ENCODE measurements around the gene OXA1L. TPM values are rescaled to one million over a fixed set of nuclear protein-coding genes. Genes with fewer than 3 reads are reported as not detected.
"Not testable (repeated sequence)": the region's sequence is repeated elsewhere in the genome, so short reads cannot be mapped to it uniquely, and the experiment has no call there.

OXA1L gene
- 77.7 TPM for total RNA-seq
- long read RNA-seq, transcript OXA1L-201 (10 exons, 1,719 nt) = major isoform, 391 of 481 reads
- long read RNA-seq, partial matches to known transcripts = 32 of 481 reads
- long read RNA-seq, other reads (novel, unspliced or antisense) = 58 of 481 reads

DNA sequence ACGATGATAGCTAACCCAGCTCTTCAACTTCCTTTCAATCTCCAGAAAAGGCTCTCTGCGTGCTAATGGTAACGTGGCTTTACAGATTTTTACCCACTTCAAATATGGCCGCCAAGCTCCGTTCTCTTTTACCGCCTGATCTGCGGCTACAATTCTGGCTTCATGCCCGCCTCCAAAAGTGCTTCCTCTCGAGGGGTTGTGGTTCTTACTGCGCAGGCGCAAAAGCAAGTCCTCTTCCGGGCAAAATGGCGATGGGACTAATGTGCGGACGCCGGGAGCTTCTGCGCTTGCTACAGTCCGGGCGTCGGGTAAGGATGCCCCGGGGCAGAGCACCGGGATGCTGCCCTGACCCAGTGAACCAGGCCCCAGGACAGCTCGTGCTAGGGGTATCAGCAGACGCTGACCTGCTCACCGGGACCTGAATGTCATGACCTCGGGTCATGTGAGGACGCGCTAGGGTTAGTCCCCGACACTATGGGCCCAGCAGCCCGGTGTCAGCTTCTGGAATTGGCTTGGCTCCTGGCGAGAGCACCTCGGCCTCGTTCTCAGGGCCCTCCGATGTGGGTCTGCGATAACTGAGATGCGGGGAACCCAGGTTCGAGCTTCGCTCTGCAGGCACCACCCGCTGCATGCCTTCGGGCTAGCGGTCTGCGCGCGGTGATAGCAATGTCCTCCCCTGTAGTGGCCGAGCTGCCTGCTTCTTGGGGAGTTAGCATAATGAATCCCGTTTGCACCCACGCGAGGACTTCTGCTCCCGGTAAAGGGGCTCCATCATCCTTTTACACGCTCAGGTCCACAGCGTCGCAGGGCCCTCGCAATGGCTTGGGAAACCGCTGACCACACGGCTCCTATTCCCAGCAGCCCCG lies at the start of gene OXA1L:
Gene OXA1L, plus strand, starts transcription at position 232 of the 866 bp plus-strand sequence. Its CDS starts 14 bp downstream, at position 246.
- peak; percentile 97 for DNase-seq (ENCODE audit: low spot score)

DNA sequence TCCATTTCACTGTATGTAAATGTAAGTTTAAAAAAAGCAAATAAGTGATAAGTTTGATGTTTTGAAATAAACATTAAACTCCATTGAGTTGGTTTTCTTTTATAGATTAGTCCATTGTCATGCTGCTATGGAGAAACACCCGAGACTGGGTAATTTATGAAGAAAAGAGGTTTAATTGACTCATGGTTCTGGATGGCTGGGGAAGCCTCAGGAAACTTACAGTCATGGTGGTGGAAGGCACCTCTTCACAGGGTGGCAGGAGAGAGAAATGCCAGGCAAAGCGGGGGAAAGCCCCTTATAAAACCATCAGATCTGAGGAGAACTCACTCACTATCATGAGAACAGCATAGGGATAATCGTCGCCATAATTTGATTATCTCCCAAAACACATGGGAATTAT lies 48.4 kb upstream of the OXA1L start:
- DNase-seq (ENCODE audit: low spot score) = no peak

DNA sequence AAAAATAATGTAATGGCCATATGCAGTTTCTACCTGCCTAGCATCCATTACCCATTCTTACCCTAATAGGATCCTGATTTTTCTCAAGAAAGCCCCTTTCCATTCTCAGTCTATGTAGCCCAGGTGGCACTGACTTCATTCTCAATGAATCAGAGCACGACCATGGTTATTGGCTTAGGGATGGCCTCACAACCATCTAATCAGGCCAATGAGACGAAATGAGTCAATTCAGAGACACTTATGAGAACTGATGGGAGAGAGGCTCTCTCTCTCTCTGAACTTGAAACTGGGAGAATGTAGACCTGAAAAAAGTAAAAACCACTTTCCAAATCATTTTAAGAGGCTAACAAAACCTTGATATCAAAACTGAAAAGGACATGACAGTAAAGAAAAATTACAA lies 45.3 kb upstream of the OXA1L start:
- DNase-seq (ENCODE audit: low spot score) = no peak

DNA sequence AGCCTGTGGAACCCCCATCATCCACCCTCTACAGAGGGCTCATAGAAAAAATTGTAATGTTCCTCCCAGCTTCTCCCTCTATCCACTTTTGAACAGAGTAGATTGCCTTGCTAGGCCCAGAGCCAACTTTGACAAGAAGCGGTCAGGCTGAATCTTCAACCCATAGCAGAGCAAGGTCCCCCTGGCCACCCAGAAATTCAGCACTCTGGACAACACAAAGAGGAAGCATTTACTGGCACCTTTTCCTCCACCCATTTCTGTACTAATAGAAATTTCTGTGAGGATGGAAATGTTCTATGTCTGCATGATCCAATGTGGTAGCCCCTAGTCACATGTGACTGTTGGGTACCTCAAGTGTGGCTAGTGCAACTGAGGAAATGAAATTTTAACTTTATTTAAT lies 42.7 kb upstream of the OXA1L start:
- no peak for DNase-seq (ENCODE audit: low spot score)

DNA sequence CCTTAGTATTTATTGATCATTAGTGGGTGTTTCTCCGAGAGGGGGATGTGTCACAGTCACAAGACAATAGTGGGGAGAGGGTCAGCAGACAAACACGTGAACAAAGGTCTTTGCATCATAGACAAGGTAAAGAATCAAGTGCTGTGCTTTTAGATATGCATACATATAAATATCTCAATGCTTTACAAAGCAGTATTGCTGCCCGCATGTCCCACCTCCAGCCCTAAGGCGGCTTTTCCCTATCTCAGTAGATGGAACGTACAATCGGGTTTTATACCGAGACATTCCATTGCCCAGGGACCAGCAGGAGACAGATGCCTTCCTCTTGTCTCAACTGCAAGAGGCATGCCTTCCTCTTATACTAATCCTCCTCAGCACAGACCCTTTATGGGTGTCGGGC lies 41.6 kb upstream of the OXA1L start:
- DNase-seq (ENCODE audit: low spot score) = not testable (repeated sequence)

DNA sequence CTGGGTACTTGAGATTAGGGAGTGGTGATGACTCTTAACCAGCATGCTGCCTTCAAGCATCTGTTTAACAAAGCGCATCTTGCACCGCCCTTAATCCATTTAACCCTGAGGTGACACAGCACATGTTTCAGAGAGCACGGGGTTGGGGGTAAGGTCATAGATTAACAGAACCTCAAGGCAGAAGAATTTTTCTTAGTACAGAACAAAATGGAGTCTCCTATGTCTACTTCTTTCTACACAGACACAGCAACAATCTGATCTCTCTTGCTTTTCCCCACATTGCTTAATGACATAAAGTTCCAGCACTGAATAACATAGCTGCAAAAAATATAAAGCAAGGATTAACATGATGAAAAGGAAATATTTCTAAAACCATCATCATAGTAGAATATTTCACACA lies 41.1 kb upstream of the OXA1L start:
- not testable (repeated sequence) for DNase-seq (ENCODE audit: low spot score)

DNA sequence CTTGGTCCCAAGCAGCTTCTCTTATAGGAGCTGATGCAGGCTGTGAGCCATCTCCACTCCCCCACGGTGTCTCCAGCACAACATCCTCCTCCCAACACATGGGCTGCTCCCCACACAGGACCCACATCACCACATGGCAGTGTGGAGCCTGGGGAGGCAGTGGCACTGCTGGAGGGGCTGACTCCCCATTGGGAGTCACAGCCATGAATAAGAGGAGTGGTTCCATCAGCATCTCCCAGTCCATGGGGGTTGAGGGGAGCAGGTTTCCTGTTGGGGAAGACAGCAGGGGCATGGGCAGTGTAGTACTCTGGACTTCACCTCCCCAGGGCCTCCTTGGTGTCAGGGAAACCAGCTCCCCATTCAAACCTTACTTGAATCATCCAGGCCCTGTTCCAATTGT lies 40.5 kb upstream of the OXA1L start:
- DNase-seq (ENCODE audit: low spot score) = no peak

DNA sequence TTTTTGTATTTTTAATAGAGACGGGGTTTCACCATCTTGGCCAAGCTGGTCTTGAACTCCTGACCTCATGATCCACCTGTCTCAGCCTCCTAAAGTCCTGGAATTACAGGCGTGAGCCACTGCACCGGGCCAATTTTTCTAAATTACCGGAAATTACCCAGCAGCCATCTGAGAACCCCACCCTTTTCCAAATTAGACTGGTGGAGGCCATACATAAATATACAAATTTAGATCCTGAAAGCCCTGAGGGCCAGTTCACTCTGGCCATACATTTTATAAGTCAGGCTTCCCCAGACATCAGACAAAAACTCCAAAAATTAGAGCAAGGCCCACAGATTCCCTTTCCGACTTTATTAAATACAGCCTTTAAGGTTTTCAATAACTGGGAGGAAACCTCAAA lies 34.4 kb upstream of the OXA1L start:
- not testable (repeated sequence) for DNase-seq (ENCODE audit: low spot score)

DNA sequence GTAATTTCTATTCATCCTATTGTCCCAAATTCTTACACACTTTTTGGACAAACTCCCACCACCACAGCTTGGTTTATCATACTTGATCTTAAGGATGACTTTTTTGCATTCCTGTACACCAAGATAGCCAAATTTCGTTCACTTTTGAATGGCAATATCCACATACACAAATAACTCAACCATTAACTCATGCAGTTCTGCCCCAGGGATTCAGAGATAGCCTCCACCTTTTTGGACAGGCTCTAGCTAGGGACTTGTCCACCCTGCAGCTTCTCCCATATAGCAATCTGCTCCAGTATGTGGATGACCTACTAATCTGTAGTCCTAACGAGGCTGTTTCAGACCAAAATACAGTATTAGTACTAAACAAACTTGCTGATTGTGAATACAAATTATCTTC lies 32.7 kb upstream of the OXA1L start:
- no peak for DNase-seq (ENCODE audit: low spot score)

DNA sequence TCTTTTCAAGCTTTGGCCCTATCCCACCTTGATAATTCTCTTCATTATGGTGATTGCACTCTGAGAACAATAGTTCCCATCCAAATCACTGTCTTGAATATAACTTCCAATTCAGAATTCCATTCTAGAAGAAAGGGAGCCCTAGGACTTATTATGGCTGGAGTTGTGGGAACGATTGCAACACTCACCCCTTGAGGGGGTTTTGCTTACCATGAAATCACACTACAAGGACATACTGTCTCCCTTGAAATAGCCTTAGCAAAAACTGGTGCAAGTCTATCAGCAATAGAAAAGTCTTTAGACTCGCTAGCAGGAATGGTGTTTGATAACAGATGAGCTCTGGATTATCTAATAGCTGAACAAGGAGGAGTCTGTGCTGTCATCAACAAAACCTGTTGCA lies 31.4 kb upstream of the OXA1L start:
- DNase-seq (ENCODE audit: low spot score) = no peak

DNA sequence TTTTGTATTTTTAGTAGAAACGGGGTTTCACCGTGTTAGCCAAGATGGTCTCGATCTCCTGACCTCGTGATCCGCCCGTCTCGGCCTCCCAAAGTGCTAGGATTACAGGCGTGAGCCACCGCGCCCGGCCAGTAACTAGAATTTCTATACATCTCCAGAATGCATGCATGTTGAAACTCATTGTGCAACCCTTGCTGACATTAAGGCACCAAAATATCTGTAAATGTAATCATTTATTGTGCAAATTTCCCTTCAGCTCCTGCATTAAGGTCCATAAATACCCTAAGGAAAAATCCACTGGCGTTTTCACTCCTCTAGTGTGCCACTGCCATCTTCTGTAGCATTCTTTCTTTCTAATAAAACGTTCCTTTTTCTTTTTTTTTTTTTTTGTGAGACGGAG lies 30.1 kb upstream of the OXA1L start:
- DNase-seq (ENCODE audit: low spot score) = not testable (repeated sequence)

DNA sequence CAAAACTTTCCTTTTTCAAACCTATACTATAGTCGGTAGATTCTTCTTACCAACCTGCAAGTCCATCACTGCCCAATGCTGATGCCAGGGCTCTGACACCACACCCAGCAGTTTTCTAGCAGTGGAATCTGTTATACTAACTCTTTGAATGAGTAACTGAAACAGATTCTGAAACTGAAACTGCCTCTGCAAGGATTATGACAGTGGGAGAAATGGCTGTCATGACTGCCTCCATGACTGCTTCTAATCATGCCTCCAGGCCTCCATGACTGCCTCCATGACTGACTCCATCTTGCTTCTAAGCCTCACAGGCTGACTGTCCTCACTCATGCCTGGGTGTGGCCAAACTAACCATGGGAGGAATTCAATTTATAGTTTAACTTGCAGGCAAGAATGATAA lies 29.4 kb upstream of the OXA1L start:
- no peak for DNase-seq (ENCODE audit: low spot score)

DNA sequence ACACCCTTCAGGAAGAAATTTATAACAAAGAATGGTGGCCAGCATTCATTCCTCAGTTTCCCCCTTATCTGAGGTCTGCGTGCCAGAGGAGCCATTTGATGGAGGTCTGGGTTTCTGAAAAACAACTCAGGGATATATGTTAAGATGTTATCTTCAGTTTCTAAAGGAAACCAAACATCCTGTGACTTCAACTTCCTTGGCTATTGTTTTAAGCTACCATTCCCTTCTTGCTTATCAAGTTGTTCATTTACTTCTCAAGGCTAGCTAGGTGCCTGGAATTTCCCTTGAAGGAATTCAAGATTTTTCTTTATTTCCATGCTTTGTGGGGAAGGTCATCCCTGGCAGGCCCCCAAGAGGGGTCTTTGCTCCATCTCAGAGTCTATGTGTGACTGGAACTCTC lies 27.1 kb upstream of the OXA1L start:
- no peak for DNase-seq (ENCODE audit: low spot score)

DNA sequence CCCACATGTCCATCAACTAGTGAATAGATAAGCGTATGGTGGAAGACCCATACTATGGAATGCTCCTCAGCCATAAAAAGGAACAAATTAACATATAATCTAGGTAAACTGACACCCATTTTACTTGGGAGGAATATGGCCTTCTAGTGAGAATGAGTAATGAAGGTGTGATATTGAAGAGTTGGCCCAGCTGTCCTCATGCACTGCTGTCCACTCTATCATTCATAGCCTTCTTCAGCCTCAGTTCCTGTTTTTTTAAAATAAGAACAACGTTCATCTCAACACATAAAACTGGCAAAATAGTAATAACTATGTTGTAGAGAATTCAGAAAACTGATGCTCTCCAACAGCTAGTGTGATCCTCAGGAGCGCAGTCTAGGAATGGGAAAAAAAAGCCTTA lies 26.5 kb upstream of the OXA1L start:
- DNase-seq (ENCODE audit: low spot score) = no peak

DNA sequence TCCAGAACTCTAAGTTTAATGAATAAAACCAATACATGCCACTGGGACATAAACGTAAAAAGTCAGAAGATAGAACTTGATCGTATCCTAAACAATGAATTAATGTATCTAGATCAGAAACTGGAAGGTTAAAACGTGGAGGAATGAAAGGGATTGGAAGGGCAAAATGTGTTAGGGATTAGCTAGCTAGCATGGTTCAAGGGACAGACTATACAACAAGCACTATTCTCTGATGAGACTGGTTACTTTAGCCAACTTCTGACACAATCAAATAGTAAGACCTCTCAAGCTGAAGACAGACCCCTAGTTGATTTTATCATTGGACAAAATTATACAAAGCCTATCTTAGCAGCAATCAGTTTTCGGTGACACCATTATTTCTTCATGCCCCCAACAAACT lies 18.7 kb upstream of the OXA1L start:
- DNase-seq (ENCODE audit: low spot score) = no peak

DNA sequence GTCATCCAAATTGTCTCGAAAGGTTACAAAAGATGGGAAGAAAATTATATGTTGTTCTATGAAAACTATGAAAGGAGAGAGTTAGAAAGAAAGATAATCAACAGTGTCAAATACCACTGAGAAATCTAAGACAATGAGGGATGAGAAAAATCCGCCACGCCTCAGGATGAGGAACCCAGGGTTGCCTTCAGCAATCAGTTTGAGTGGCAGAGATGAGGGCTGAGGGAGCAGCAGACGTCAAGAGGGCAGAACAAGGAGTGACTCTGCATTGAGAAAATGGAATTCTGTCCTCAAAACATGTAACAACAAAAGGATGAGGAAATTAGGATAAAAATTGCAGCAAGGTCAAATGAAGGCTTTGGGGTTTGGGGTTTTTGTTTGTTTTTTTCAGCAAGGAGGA lies 18.3 kb upstream of the OXA1L start:
- no peak for DNase-seq (ENCODE audit: low spot score)

DNA sequence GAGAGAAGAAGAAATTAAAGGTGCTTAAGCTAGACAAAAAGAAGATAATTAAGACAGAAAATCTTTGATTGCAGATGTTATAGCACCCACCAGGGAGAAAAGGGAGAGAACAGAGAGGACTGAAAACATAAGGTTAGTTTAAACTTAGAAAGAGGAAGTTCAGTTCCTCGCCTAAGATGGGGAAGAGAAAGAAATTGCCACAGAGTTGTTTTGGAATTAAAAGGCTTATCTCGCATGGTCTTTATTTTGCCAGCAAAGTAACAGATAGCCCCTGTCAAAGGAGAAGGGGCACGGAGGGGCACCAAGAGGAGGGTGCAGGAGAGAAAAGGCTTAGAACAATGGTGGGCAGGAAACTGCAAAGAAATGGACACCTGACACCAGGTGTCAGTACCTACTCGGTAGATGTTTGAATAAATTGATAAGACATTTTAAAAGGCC lies 17.8 kb upstream of the OXA1L start:
- no peak for DNase-seq (ENCODE audit: low spot score)

DNA sequence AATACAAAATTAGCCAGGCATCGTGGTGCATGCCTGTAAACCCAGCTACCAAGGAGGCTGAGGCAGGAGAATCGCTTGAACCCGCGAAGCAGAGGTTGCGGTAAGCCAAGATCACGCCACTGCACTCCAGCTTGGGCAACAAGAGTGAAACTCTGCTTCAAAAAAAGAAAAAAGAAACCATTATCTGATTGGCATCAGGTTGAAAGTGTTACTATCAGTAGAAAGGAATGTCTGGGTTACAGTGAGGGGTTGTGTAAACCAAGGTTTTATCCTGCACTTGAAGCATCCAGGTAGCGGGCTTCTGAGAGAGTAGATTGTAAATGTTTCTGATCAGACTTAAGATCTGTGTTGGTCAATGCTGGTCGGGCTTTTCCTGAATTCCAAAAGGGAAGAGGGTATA lies 14.1 kb upstream of the OXA1L start:
- DNase-seq (ENCODE audit: low spot score) = no peak

DNA sequence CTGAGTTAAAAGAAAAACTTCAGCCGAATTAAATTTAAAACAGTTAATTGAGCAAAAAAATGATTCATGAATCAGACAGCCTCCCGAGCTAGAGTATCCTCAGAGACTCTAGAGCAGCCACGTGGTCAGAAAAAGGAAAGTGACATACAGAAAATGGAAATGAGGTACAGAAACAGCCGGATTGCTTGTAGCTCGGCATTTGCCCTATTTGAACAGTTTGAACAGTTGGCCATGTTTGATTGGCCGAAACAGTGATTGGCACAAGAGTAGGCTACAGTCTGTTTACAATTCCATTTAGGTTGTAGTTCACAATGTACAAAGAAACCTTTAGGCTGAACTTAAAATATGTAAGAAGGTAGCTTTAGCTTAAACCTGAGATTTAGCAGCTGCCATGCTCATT lies 12.9 kb upstream of the OXA1L start:
- no peak for DNase-seq (ENCODE audit: low spot score)

DNA sequence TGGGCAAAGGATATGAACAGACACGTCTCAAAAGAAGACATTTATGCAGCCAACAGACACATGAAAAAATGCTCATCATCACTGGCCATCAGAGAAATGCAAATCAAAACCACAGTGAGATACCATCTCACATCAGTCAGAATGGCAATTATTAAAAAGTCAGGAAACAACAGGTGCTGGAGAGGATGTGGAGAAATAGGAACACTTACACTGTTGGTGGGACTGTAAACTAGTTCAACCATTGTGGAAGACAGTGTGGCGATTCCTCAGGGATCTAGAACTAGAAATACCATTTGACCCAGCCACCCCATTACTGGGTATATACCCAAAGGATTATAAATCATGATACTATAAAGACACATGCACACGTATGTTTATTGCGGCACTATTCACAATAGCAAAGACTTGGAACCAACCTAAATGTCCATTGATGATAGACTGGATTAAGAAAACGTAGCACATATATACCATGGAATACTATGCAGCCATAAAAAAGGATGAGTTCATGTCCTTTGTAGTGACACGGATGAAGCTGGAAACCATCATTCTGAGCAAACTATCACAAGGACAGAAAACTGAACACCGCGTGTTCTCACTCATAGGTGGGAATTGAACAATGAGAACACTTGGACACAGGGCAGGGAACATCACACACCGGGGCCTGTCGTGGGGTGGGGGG lies 8.4 kb upstream of the OXA1L start:
- not testable (repeated sequence) for DNase-seq (ENCODE audit: low spot score)

DNA sequence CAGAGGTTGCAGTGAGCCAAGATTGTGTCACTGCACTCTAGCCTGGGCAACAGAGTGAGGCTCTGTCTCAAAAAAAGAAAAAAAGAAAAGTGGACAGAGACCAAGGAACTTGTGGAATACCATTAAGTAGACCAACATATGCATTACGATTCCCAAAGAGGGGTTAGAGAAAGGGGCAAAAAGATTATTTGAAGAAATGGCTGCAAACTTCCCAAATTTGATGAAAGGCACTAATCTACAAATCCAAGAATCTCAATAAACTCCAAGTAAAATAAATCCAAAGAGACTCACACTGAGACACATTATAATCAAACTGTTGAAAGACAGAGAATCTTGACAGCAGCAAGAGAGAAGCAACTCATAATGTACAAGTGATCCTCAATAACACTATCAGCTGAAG lies 4.8 kb upstream of the OXA1L start:
- no peak for DNase-seq (ENCODE audit: low spot score)

DNA sequence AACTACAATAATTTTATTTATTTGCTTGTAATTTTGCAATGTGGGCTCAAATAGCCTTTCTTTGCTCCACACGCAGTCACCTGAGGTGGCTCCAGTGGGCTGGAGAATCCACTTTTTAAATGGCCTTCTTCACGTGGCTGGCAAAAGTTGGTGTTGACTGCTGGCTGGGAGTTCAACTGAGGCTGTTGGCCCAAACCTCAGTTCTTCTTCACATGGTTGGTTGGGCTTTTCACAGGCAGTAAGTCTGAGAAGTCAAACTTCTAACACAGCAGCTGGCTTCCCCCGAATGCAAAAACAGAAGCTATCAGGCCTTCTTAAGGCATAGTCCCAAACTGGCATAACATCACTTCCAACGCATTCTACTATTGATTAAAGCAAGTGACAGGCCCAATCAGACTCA lies 2.1 kb upstream of the OXA1L start:
- DNase-seq (ENCODE audit: low spot score) = no peak

DNA sequence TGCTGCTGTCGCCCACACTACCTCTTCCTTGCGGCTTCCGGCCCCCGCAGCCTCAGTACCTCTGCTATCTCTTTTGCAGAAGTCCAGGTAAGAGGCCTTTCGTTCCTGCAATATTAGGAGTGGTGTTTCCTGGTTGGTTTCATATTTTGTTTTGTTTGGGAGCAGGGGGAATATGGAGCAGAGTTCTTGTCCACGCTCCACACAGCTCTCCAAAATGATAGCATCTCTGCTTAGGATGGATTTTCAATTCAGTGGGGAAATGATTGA lies 768 bp downstream of the OXA1L start:
- DNase-seq (ENCODE audit: low spot score) = no peak

Data from mesenteric fat pad (tissue), 1 donor.